GM12872 (cell line): ENCODE results near the gene PIKFYVE.

ENCODE experiments used
- TF ChIP-seq, protein P1 (sequence below): IDR thresholded peaks from 3 replicates; pipeline ENCODE4 v1.5.1; 2011; ENCODE audit warnings: low read depth, mild to moderate bottlenecking, low read length, moderate library complexity; ENCODE audit not compliant: insufficient read depth

Gene PIKFYVE

DNA sequence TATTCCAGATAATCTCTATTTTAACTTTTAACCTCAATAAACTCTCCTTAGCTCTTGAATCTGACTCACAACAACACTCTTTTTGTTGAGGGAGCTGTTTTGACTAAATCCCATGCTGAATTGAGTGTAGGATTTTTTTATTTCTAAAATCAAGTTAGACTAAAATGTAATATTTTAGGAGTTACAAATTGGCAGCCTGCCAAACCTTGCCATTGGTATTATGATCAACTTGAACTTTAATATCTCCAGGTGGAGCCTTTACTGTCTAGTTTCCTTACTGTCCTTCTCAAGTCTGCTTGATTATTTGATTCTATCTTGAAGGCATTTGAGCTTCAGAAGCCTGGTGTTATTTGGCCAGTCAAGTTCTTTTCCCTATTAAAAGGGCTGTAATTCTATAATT lies 8.7 kb downstream of the PIKFYVE start:
- TF ChIP-seq, protein P1, sequence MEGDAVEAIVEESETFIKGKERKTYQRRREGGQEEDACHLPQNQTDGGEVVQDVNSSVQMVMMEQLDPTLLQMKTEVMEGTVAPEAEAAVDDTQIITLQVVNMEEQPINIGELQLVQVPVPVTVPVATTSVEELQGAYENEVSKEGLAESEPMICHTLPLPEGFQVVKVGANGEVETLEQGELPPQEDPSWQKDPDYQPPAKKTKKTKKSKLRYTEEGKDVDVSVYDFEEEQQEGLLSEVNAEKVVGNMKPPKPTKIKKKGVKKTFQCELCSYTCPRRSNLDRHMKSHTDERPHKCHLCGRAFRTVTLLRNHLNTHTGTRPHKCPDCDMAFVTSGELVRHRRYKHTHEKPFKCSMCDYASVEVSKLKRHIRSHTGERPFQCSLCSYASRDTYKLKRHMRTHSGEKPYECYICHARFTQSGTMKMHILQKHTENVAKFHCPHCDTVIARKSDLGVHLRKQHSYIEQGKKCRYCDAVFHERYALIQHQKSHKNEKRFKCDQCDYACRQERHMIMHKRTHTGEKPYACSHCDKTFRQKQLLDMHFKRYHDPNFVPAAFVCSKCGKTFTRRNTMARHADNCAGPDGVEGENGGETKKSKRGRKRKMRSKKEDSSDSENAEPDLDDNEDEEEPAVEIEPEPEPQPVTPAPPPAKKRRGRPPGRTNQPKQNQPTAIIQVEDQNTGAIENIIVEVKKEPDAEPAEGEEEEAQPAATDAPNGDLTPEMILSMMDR = no peak

DNA sequence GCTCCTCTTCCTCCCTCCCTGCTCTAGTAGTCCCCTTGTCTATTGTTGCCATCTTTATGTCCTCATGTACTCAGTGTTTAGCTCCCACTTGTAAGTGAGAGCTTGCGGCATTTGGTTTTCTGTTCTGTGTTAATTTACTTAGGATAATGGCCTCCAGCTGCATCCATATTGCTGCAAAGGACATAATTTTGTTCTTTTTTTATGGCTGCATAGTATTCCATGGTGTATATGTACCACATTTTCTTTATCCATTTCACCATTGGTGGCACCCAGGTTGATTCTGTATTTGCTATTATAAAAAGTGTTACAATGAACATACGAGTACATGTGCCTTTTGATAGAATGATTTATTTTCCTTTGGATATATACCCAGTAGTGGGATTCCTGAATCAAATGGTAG lies 12.5 kb downstream of the PIKFYVE start:
- TF ChIP-seq, protein P1 = no peak

DNA sequence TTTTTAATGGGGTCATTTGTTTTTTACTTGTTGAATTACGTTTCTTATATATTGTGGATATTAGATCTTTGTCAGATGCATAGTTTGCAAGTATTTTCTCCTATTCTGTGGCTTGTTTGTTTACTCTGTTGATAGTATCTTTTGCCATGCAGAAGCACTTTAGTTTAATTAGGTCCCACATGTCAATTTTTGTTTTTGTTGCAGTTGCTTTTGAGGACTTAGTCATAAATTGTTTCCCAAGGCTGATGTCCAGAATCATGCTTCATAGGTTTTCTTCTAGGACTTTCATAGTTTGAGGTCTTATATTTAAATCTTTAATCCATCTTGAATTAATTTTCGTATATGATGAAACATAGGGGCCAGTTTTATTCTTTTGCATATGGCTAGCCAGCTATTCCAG lies 13.2 kb downstream of the PIKFYVE start:
- TF ChIP-seq, protein P1 = no peak

DNA sequence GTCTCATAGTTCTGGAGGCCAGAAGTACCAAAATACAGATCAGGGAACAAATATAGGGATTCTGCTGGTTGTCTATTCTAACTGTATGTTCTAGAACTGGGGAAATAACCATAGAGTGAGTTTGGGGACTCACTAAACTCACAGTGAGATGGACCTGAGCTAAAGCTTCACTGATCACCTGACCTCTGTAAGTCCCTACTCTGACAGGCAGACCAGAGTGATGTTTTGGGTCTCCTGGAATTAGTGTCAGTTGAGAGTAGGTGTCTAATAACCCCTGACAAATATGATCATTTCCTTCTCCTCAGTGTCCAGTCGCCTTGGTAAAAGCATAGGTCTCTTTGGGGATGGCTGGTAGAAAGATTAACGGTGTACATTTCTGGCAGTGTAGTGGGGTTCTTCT lies 14.2 kb downstream of the PIKFYVE start:
- TF ChIP-seq, protein P1 = no peak

DNA sequence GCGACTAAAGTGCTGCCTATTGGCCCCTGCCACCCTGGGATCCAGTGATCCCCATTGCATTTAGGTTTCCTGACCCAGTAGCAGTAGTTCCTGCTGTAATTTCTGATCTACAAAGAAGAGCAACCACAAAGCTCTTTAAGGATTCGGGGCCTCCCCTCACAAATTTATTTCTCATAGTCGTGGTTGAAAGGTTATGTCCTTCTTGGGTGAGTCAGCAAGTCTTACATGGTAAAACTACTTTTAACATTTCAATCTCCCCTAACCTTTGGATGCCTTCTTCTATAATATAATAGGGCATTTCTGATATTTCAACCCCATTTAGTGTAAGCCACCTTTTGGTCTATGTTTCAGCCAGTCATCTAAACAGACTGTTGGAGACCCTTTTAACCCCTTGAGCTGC lies 14.9 kb downstream of the PIKFYVE start:
- TF ChIP-seq, protein P1 = no peak

DNA sequence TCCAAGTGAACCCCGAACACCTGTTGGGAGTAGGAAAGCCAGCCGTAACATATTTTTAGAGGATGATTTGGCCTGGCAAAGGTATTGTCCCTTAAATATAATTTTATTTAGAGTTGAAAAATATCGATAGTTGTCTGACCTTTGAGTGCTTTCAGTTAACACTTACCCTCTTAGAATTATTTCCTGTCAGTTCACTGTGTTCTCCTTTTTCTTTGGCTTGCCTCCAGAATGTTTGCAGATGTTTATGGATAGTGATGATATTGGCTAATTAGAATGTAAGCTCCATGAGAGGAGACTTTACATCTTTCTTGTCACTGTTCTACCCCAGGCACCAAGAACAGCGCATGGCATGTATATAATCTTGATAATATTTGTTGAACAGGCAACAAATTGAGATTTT lies 19.8 kb downstream of the PIKFYVE start:
- TF ChIP-seq, protein P1 = no peak

DNA sequence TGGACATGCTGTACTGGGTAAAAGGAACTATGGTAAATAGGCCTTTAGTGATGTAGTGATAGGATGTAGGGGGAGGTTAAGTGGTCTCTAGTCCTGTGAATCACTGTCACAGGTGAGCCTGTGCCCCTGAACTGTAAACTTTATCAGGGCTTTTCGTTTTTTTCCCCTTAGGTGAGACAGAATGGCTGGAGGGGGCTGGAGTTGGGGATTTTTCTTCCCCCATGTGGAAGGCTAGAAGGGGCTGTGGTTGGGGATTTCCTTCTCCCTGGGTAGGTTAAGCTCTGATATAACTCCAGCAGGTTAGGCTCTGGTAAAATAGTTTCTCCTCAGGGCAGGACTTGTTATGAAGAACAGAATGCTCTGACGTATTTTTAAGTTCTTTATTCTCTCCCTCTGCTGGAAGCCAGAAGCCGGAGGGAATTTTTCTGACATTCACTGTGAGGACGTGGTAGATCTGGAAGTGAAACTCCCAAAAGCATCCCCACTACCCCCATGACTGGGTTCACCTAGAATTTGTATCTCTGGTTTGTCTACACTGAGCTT lies 28.5 kb downstream of the PIKFYVE start:
- TF ChIP-seq, protein P1 = no peak
